PC-3 (cell line): ENCODE data around the gene SAA4.

Experiments
- EZH2 ChIP-seq: fragments of 300-600 bp; sonication (generic); IDR thresholded peaks from one replicate; pipeline ENCODE4 v1.6.1; 2017; ENCODE audit warnings: antibody characterized with exemption, mild to moderate bottlenecking, low read length; ENCODE audit not compliant: unreplicated experiment
- TF ChIP-seq, protein P1 (sequence below): fragments of 300-600 bp; sonication (generic); conservative IDR thresholded peaks from 2 replicates; pipeline ENCODE4 v1.5.1; 2017; ENCODE audit warnings: antibody characterized with exemption, low read depth, mild to moderate bottlenecking, low read length

DNA sequence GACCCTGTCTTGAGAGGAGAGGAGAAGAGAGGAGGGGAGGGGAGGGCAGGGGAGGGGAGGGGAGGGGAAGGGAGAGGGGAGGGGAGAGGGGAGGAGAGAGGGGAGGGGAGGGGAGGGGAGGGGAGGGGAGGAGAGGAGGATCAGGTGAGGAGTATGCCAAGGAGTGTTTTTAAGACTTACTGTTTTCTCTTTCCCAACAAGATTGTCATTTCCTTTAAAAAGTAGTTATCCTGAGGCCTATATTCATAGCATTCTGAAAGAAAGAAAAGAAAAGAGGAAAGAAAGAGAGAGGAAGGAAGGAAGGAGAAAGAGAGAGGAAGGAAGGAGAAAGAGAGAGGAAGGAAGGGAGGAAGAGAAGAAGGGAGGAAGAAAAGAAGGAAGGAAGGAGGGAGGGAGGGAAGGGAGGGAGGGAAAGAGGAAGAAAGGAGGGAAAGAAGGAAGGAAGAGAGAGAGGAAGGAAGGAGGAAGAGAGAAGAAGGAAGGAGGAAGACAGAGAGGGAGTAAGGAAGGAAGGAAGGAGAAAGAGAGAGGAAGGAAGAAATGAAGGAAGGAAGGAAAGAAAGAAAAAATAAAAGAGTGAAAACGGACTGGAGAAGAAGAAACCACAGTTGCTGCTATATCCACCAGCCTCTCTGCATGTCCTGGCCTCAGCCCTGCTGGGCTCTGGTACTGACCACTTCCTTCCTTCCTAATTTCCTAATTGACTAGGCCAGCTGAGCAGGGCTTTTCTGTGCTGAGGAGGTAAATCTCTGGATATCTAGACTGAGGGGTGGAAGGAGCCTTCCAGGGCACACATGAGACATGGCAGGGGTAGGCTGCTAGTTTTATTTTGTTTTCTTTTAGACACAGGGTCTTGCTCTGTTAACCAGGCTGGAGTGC lies 28.3 kb upstream of the SAA4 start:
- TF ChIP-seq EZH2, result no peak
- TF ChIP-seq, protein P1, sequence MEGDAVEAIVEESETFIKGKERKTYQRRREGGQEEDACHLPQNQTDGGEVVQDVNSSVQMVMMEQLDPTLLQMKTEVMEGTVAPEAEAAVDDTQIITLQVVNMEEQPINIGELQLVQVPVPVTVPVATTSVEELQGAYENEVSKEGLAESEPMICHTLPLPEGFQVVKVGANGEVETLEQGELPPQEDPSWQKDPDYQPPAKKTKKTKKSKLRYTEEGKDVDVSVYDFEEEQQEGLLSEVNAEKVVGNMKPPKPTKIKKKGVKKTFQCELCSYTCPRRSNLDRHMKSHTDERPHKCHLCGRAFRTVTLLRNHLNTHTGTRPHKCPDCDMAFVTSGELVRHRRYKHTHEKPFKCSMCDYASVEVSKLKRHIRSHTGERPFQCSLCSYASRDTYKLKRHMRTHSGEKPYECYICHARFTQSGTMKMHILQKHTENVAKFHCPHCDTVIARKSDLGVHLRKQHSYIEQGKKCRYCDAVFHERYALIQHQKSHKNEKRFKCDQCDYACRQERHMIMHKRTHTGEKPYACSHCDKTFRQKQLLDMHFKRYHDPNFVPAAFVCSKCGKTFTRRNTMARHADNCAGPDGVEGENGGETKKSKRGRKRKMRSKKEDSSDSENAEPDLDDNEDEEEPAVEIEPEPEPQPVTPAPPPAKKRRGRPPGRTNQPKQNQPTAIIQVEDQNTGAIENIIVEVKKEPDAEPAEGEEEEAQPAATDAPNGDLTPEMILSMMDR, result no peak
